Vagina (tissue), 2 donors: ENCODE measurements around the gene RNF214. TPM values are rescaled to one million over a fixed set of nuclear protein-coding genes. Genes with fewer than 3 reads are reported as not detected.

Experiments used
- DNase-seq, 2 donors: peaks; one replicate each; pipeline ENCODE4 v3.0.0-alpha.2; 2017; ENCODE audit errors: extremely low spot score in 2 of 2
- H3K27ac ChIP-seq: fragments of 200-600 bp; sonication (generic); one replicate; pipeline ENCODE4 v1.5.1; 2019
- H3K27me3 ChIP-seq: fragments of 200-600 bp; sonication (generic); one replicate; pipeline ENCODE4 v1.5.1; 2019
- H3K36me3 ChIP-seq, 2 donors: fragments of 200-600 bp; sonication (generic); one replicate each; pipeline ENCODE4 v1.5.1; 2017 to 2019
- H3K4me1 ChIP-seq: fragments of 200-600 bp; sonication (generic); one replicate; pipeline ENCODE4 v1.5.1; 2019
- H3K4me3 ChIP-seq, 2 donors: fragments of 200-600 bp; sonication (generic); 1 replicate in 1 of 2; 2 replicates in 1 of 2; pipeline ENCODE4 v1.5.1; 2016 to 2019
- H3K9me3 ChIP-seq: fragments of 200-600 bp; sonication (generic); one replicate; pipeline ENCODE4 v1.5.1; 2019
- CTCF ChIP-seq, 3 experiments: fragments of 450-650 bp in 2 of 3; fragments of 200-600 bp in 1 of 3; sonication (generic) in 1 of 3; IDR thresholded peaks; one replicate each; pipeline ENCODE4 v1.5.1; 2017 to 2019; ENCODE audit warnings: antibody characterized with exemption in 3 of 3, mild to moderate bottlenecking in 2 of 3, moderate library complexity in 2 of 3
- POLR2A ChIP-seq, 2 donors: fragments of 450-650 bp; IDR thresholded peaks; one replicate each; pipeline ENCODE4 v1.6.1; 2017; ENCODE audit warnings: antibody characterized with exemption in 2 of 2, mild to moderate bottlenecking in 2 of 2, moderate library complexity in 2 of 2
- POLR2AphosphoS5 ChIP-seq, 2 donors: sonication (generic); formaldehyde crosslinking; IDR thresholded peaks; one replicate each; pipeline ENCODE4 v1.9.0; 2017; ENCODE audit warnings: antibody characterized with exemption in 2 of 2, mild to moderate bottlenecking in 2 of 2, low read depth in 1 of 2; ENCODE audit not compliant: insufficient read depth in 1 of 2
- intact Hi-C: fragments of 100-400 bp; cut with DNase I; formaldehyde crosslinking; loops from one replicate; pipeline ENCODE4 v1.15.1; 2023
- small RNA-seq: library from RNA; depleted of rRNA; stranded (forward); fragments of <200 nt; gene quantifications from one replicate; pipeline ENCODE3, GENCODE V24; 2016
- total RNA-seq: library from RNA; depleted of rRNA; stranded (reverse); fragments of >200 nt; gene quantifications from one replicate; pipeline ENCODE4 v1.2.3, GENCODE V29; 2016

Gene RNF214
- total RNA-seq, 1 donor from 2014 or later: 10.8 TPM

- H3K9me3 ChIP-seq: no peaks in the 10 kb centered on the region
- no peak for TF ChIP-seq POLR2AphosphoS5 (IDR thresholded peaks at IDR 0.05; ENCODE audit: insufficient read depth in 1 of 2, low read depth in 1 of 2)
- no peak for TF ChIP-seq CTCF (IDR thresholded peaks at IDR 0.05)
- no peak for TF ChIP-seq POLR2A (IDR thresholded peaks at IDR 0.05)
- H3K36me3 ChIP-seq: peaks cover 0 to 5% of the 10 kb centered on the region in 2 donors
- H3K27me3 ChIP-seq: no peaks in the 10 kb centered on the region
- no peak overlapping the region for H3K4me3 ChIP-seq
- no peak for DNase-seq
- H3K4me1 ChIP-seq: peaks cover 7% of the 10 kb centered on the region
- H3K27ac ChIP-seq: no peak overlapping the region
- intact Hi-C loops: no loop called here
These were observed 101.4 kb downstream of the RNF214 start for GRCh38 chr11:117333917-117334316.

- intact Hi-C loops: no loop called here
- DNase-seq: no peak
- no peak overlapping the region for H3K4me3 ChIP-seq
- no peaks in the 10 kb centered on the region for H3K27me3 ChIP-seq
- TF ChIP-seq POLR2AphosphoS5 (IDR thresholded peaks at IDR 0.05; ENCODE audit: insufficient read depth in 1 of 2, low read depth in 1 of 2) (no peak), CTCF (IDR thresholded peaks at IDR 0.05) (no peak), POLR2A (IDR thresholded peaks at IDR 0.05) (no peak)
- H3K36me3 ChIP-seq: peaks cover 0 to 5% of the 10 kb centered on the region in 2 donors
- H3K27ac ChIP-seq: no peak overlapping the region
- H3K4me1 ChIP-seq: no peaks in the 10 kb centered on the region
- H3K9me3 ChIP-seq: no peaks in the 10 kb centered on the region
These were observed 102.4 kb downstream of the RNF214 start for GRCh38 chr11:117334896-117335295.

GRCh38 chr11:117335399-117335798 lies 102.9 kb downstream of the RNF214 start:
- no peaks in the 10 kb centered on the region for H3K4me1 ChIP-seq
- intact Hi-C loops: no loop called here
- H3K36me3 ChIP-seq: peaks cover 0 to 5% of the 10 kb centered on the region in 2 donors
- no peaks in the 10 kb centered on the region for H3K9me3 ChIP-seq
- no peak for DNase-seq
- no peak overlapping the region for H3K4me3 ChIP-seq
- H3K27me3 ChIP-seq: no peaks in the 10 kb centered on the region
- TF ChIP-seq POLR2A (IDR thresholded peaks at IDR 0.05) (no peak), CTCF (IDR thresholded peaks at IDR 0.05) (no peak), POLR2AphosphoS5 (IDR thresholded peaks at IDR 0.05; ENCODE audit: insufficient read depth in 1 of 2, low read depth in 1 of 2) (no peak)
- no peak overlapping the region for H3K27ac ChIP-seq

Small RNA genes lying within 50 kb of the gene (small RNA-seq; reads per million reads assigned to genes)
- gene RF00564: not detected

Other genes starting within 250 kb of the RNF214 start
- gene SIK3, start 134.2 kb upstream of the RNF214 start, total RNA-seq: 39.0 TPM
- 68.5 TPM for gene PAFAH1B2, start 88.4 kb upstream of the RNF214 start, total RNA-seq
- 24.8 TPM for gene SIDT2, start 53.9 kb upstream of the RNF214 start, total RNA-seq
- gene TAGLN, start 33.3 kb upstream of the RNF214 start, total RNA-seq: 1,935 TPM
- 63.8 TPM for gene PCSK7, start 598 bp upstream of the RNF214 start, total RNA-seq
- gene BACE1-AS, start 58.7 kb downstream of the RNF214 start, total RNA-seq: 10.6 TPM
- 25.8 TPM for gene BACE1, start 83.6 kb downstream of the RNF214 start, total RNA-seq
- gene CEP164, start 95.2 kb downstream of the RNF214 start, total RNA-seq: 21.6 TPM